ENCODE data around the gene KCNJ10.

Gene KCNJ10

DNA sequence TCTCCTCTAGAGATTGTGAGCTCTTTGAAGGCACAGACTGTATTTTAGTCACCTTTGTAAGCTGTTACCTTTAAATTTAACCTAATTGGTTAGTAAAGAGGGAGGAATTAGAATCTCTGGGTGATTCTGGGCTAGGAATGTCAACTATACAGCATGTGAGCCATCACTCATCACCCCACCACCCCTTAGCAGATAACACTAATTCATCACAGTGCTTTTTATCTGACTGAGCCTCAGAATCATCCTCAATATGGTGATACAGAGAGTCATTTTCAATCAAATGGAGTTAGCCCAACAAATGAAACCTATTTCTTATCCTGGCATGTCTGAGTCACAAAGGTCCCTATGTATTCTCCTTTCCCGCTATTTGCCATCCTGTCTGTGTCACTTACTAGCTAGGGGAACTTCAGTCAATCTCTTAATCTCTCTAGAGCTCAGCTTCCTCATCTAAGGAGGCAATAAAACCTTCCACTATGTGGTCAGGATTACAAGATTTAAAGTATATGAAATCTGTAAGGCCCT is 13.3 kb downstream of the KCNJ10 start:
- no CpG with 5 or more reads among the region's 1 CpG for WGBS, 2 donors (ENCODE audit: extremely low coverage in 2 of 2, insufficient read length in 2 of 2, insufficient replicate concordance in 1 of 2)
- Histone ChIP-seq H3K14ac (ENCODE audit: low read length) (no peak overlapping the region), H3K4me3 (ENCODE audit: low read length in 2 of 2) (no peak overlapping the region), H3K18ac (ENCODE audit: low read length) (no peak overlapping the region), H2BK120ac (ENCODE audit: low read depth, low read length) (no peak overlapping the region), H4K91ac (ENCODE audit: low read depth, low read length, poor library complexity) (no peak overlapping the region), H3K4me1 (ENCODE audit: control insufficient read depth in 2 of 2, insufficient read depth in 1 of 2, low read depth in 1 of 2, low read length in 2 of 2) (peaks cover 14 to 30% of the 10 kb centered on the region in 2 donors), H3K36me3 (replicated peaks in 1 of 2; ENCODE audit: control insufficient read depth in 2 of 2, insufficient read depth in 2 of 2, low read length in 2 of 2) (no peaks in the 10 kb centered on the region), H2AK5ac (ENCODE audit: low read depth, low read length) (no peak overlapping the region), H3K9me3 (replicated peaks in 1 of 2; ENCODE audit: control insufficient read depth in 2 of 2, insufficient read depth in 1 of 2, low read depth in 1 of 2, low read length in 2 of 2) (peaks cover 0 to 7% of the 10 kb centered on the region in 2 donors), H3K4ac (ENCODE audit: low read length) (no peak overlapping the region), H2BK5ac (ENCODE audit: low read length) (no peak overlapping the region), H2BK15ac (ENCODE audit: low read length) (no peak overlapping the region), H3K27ac (replicated peaks; ENCODE audit: low read length) (no peak overlapping the region), H3K79me1 (ENCODE audit: low read depth, low read length) (no peaks in the 10 kb centered on the region), H4K8ac (ENCODE audit: low read depth, low read length) (no peak overlapping the region), H3K9ac (ENCODE audit: low read depth, low read length, poor library complexity) (no peak overlapping the region), H3K4me2 (ENCODE audit: insufficient read depth, low read length, poor library complexity, severe bottlenecking) (no peak overlapping the region), H2BK12ac (ENCODE audit: low read length) (no peak overlapping the region), H2AFZ (ENCODE audit: low read length) (no peak overlapping the region), H3K27me3 (ENCODE audit: control insufficient read depth in 3 of 3, insufficient read depth in 3 of 3, low read depth in 1 of 3, low read length in 3 of 3) (peaks cover 0 to 64% (median 0%) of the 10 kb centered on the region in 3 experiments), H3K23ac (ENCODE audit: low read depth, low read length, poor library complexity) (no peak overlapping the region)
- no peak for DNase-seq (ENCODE audit: low spot score)

DNA sequence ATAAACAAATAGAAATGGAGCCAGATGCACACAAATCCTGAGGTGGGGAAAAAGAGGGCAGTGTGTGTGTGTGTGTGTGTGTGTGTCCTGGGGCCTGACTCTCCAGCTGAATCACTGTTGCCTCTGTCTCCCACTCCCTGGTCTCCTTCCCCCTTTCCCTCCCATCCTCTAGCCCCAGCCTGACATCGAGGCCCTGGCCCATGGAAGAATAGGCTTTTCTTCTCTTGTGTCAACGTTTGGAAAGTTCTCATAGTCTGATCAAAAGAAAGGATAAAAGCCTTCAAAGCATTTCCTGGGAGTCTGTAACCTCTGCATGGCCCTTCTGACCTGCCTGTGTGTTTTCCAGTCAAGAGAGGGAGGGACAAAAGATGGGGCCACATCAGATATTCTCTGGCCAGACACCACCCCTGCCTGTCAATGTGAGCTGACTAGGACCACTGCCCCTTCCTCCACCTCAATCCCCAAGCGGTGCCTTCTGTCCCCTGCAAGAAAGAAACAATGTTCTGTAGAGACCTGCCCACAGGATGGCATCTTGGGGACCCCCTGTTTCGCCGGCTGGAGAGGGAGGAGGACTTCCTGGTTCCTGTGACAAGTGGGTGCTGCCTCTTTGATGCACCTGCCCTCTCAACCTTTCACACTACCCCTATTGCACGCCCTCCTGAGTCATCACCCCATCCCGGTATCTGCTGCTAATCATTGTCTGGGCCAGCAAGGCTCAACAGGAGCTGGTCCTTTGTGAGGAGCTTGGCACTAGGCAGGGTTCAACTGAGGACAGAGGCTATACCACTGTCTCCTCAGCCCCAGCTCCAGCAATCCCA is 16.2 kb downstream of the KCNJ10 start:
- no peak overlapping the region for H2BK15ac ChIP-seq (ENCODE audit: low read length)
- no peak overlapping the region for H3K9ac ChIP-seq (ENCODE audit: low read depth, low read length, poor library complexity)
- H3K4me3 ChIP-seq (ENCODE audit: low read length in 2 of 2) = no peak overlapping the region
- H4K91ac ChIP-seq (ENCODE audit: low read depth, low read length, poor library complexity) = no peak overlapping the region
- H3K4ac ChIP-seq (ENCODE audit: low read length) = no peak overlapping the region
- no peak overlapping the region for H2BK120ac ChIP-seq (ENCODE audit: low read depth, low read length)
- no peak overlapping the region for H2BK5ac ChIP-seq (ENCODE audit: low read length)
- H4K8ac ChIP-seq (ENCODE audit: low read depth, low read length) = no peak overlapping the region
- no peak overlapping the region for H3K23ac ChIP-seq (ENCODE audit: low read depth, low read length, poor library complexity)
- H3K4me1 ChIP-seq (ENCODE audit: control insufficient read depth in 2 of 2, insufficient read depth in 1 of 2, low read depth in 1 of 2, low read length in 2 of 2) = peaks cover 10 to 18% of the 10 kb centered on the region in 2 donors
- H3K18ac ChIP-seq (ENCODE audit: low read length) = peak overlapping the region; percentile 83
- no peak overlapping the region for H2BK12ac ChIP-seq (ENCODE audit: low read length)
- peaks cover 0 to 53% (median 0%) of the 10 kb centered on the region in 3 experiments for H3K27me3 ChIP-seq (ENCODE audit: control insufficient read depth in 3 of 3, insufficient read depth in 3 of 3, low read depth in 1 of 3, low read length in 3 of 3)
- WGBS, 2 donors (ENCODE audit: extremely low coverage in 2 of 2, insufficient read length in 2 of 2, insufficient replicate concordance in 1 of 2) = no CpG with 5 or more reads among the region's 7 CpGs
- no peak overlapping the region for H3K4me2 ChIP-seq (ENCODE audit: insufficient read depth, low read length, poor library complexity, severe bottlenecking)
- no peaks in the 10 kb centered on the region for H3K79me1 ChIP-seq (ENCODE audit: low read depth, low read length)
- no peak for DNase-seq (ENCODE audit: low spot score)
- H2AFZ ChIP-seq (ENCODE audit: low read length) = no peak overlapping the region
- H3K14ac ChIP-seq (ENCODE audit: low read length) = no peak overlapping the region
- no peak overlapping the region for H2AK5ac ChIP-seq (ENCODE audit: low read depth, low read length)
- H3K36me3 ChIP-seq (replicated peaks in 1 of 2; ENCODE audit: control insufficient read depth in 2 of 2, insufficient read depth in 2 of 2, low read length in 2 of 2) = no peaks in the 10 kb centered on the region
- no peak overlapping the region for H3K27ac ChIP-seq (replicated peaks; ENCODE audit: low read length)
- H3K9me3 ChIP-seq (replicated peaks in 1 of 2; ENCODE audit: control insufficient read depth in 2 of 2, insufficient read depth in 1 of 2, low read depth in 1 of 2, low read length in 2 of 2) = peaks cover 2 to 7% of the 10 kb centered on the region in 2 donors

DNA sequence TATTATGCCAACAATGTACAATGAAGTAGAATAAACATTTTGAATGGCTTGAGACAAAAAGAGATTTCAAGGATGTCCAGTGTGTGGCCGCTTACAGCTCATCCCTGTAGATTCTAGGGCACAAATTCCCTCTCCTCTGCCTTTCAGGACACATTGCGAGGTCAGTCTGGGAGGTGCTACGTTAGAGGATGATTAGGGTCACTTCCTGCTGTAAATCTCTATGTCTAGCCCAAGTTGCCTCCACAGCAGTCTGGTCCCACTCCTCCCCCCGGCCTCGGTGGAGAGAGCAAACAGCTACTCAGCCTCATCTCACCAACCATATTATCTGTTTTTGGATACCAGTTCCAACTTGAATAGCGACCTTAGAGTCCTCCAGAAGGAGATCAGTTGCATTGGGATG is 17.0 kb downstream of the KCNJ10 start:
- Histone ChIP-seq H3K79me1 (ENCODE audit: low read depth, low read length) (no peaks in the 10 kb centered on the region), H3K14ac (ENCODE audit: low read length) (no peak overlapping the region), H4K91ac (ENCODE audit: low read depth, low read length, poor library complexity) (no peak overlapping the region), H3K4me3 (ENCODE audit: low read length in 2 of 2) (no peak overlapping the region), H2BK120ac (ENCODE audit: low read depth, low read length) (no peak overlapping the region), H4K8ac (ENCODE audit: low read depth, low read length) (no peak overlapping the region), H2AFZ (ENCODE audit: low read length) (no peak overlapping the region), H3K4ac (ENCODE audit: low read length) (no peak overlapping the region), H3K27ac (replicated peaks; ENCODE audit: low read length) (no peak overlapping the region), H2AK5ac (ENCODE audit: low read depth, low read length) (no peak overlapping the region), H3K9me3 (replicated peaks in 1 of 2; ENCODE audit: control insufficient read depth in 2 of 2, insufficient read depth in 1 of 2, low read depth in 1 of 2, low read length in 2 of 2) (peaks cover 2 to 7% of the 10 kb centered on the region in 2 donors), H2BK12ac (ENCODE audit: low read length) (no peak overlapping the region), H3K36me3 (replicated peaks in 1 of 2; ENCODE audit: control insufficient read depth in 2 of 2, insufficient read depth in 2 of 2, low read length in 2 of 2) (no peaks in the 10 kb centered on the region), H3K4me1 (ENCODE audit: control insufficient read depth in 2 of 2, insufficient read depth in 1 of 2, low read depth in 1 of 2, low read length in 2 of 2) (peaks cover 10 to 24% of the 10 kb centered on the region in 2 donors), H3K9ac (ENCODE audit: low read depth, low read length, poor library complexity) (no peak overlapping the region), H3K18ac (ENCODE audit: low read length) (no peak overlapping the region), H3K23ac (ENCODE audit: low read depth, low read length, poor library complexity) (no peak overlapping the region), H3K4me2 (ENCODE audit: insufficient read depth, low read length, poor library complexity, severe bottlenecking) (no peak overlapping the region), H2BK5ac (ENCODE audit: low read length) (no peak overlapping the region), H2BK15ac (ENCODE audit: low read length) (no peak overlapping the region), H3K27me3 (ENCODE audit: control insufficient read depth in 3 of 3, insufficient read depth in 3 of 3, low read depth in 1 of 3, low read length in 3 of 3) (peaks cover 0 to 47% (median 0%) of the 10 kb centered on the region in 3 experiments)
- no CpG with 5 or more reads among the region's 6 CpGs for WGBS, 2 donors (ENCODE audit: extremely low coverage in 2 of 2, insufficient read length in 2 of 2, insufficient replicate concordance in 1 of 2)
- no peak for DNase-seq (ENCODE audit: low spot score)

DNA sequence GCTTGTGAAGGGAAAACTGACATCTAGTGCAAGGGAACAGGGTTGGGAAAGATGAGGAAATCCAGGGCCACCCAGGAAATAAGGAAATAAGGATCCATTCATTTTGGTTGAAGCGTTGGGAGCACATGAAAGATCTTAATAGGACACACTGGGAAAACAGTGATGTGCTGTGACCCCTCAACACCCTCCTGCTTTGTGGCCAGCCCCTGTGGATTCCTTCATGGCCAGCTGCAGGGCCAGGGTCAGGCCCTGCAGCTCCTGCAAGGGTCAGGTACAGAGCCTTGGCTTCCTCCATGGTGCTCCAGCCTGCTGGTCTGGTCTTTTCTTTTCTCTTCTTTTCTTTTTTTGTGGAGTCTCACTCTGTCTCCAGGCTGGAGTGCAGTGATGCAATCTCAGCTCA is 19.3 kb downstream of the KCNJ10 start:
- H3K9ac ChIP-seq (ENCODE audit: low read depth, low read length, poor library complexity) = no peak overlapping the region
- no peak overlapping the region for H2AK5ac ChIP-seq (ENCODE audit: low read depth, low read length)
- peaks cover 2 to 7% of the 10 kb centered on the region in 2 donors for H3K9me3 ChIP-seq (replicated peaks in 1 of 2; ENCODE audit: control insufficient read depth in 2 of 2, insufficient read depth in 1 of 2, low read depth in 1 of 2, low read length in 2 of 2)
- no peak overlapping the region for H3K4me3 ChIP-seq (ENCODE audit: low read length in 2 of 2)
- H3K27me3 ChIP-seq (ENCODE audit: control insufficient read depth in 3 of 3, insufficient read depth in 3 of 3, low read depth in 1 of 3, low read length in 3 of 3) = peaks cover 0 to 36% (median 0%) of the 10 kb centered on the region in 3 experiments
- H3K4me1 ChIP-seq (ENCODE audit: control insufficient read depth in 2 of 2, insufficient read depth in 1 of 2, low read depth in 1 of 2, low read length in 2 of 2) = peaks cover 12 to 35% of the 10 kb centered on the region in 2 donors
- no peaks in the 10 kb centered on the region for H3K36me3 ChIP-seq (replicated peaks in 1 of 2; ENCODE audit: control insufficient read depth in 2 of 2, insufficient read depth in 2 of 2, low read length in 2 of 2)
- DNase-seq (ENCODE audit: low spot score) = no peak
- H2BK15ac ChIP-seq (ENCODE audit: low read length) = no peak overlapping the region
- no peak overlapping the region for H2BK5ac ChIP-seq (ENCODE audit: low read length)
- H4K91ac ChIP-seq (ENCODE audit: low read depth, low read length, poor library complexity) = no peak overlapping the region
- no peak overlapping the region for H2BK12ac ChIP-seq (ENCODE audit: low read length)
- H4K8ac ChIP-seq (ENCODE audit: low read depth, low read length) = no peak overlapping the region
- H3K14ac ChIP-seq (ENCODE audit: low read length) = no peak overlapping the region
- no peak overlapping the region for H3K23ac ChIP-seq (ENCODE audit: low read depth, low read length, poor library complexity)
- no peak overlapping the region for H3K4me2 ChIP-seq (ENCODE audit: insufficient read depth, low read length, poor library complexity, severe bottlenecking)
- no peak overlapping the region for H2BK120ac ChIP-seq (ENCODE audit: low read depth, low read length)
- no peak overlapping the region for H3K18ac ChIP-seq (ENCODE audit: low read length)
- WGBS, 2 donors (ENCODE audit: extremely low coverage in 2 of 2, insufficient read length in 2 of 2, insufficient replicate concordance in 1 of 2) = no CpG with 5 or more reads among the region's 1 CpG
- no peak overlapping the region for H2AFZ ChIP-seq (ENCODE audit: low read length)
- H3K79me1 ChIP-seq (ENCODE audit: low read depth, low read length) = no peaks in the 10 kb centered on the region
- no peak overlapping the region for H3K27ac ChIP-seq (replicated peaks; ENCODE audit: low read length)
- no peak overlapping the region for H3K4ac ChIP-seq (ENCODE audit: low read length)

All from neuronal stem cell (in vitro differentiated cells).